Endothelial cell of umbilical vein (primary cell): ENCODE results near the gene THBS4. TPM values are rescaled to one million over a fixed set of nuclear protein-coding genes. Genes with fewer than 3 reads are reported as not detected.

Source experiments
- BruUV-seq: library from RNA; stranded (reverse); fragments of 400-500 nt; replicated peaks from 2 replicates; lab custom pipeline; 2021; lab: Mats Ljungman, UMichigan
- CTCF ChIA-PET: fragments of 300-600, 350-600 bp; sonication (Branson Sonifier 250); formaldehyde crosslinking; loops from one replicate; lab custom pipeline; 2021; ENCODE audit warnings: antibody characterized with exemption, inconsistent platforms; lab: Charles Lee
- POLR2A ChIA-PET: fragments of 300-600, 350-600 bp; sonication (Branson Sonifier 250); formaldehyde crosslinking; loops from one replicate; lab custom pipeline; 2021; ENCODE audit warnings: antibody characterized with exemption, inconsistent platforms; lab: Charles Lee
- DNase-seq: peaks from one replicate; pipeline ENCODE4 v3.0.0-alpha.2; 2011; ENCODE audit warnings: low read depth, low spot score
- FAIRE-seq: peaks from 2 replicates; lab custom pipeline; 2011; peaks lifted over from hg19 to GRCh38; lab: Jason Lieb, UNC
- H2AFZ ChIP-seq: 2 replicates; pipeline ENCODE4 v1.6.0; 2012; ENCODE audit warnings: low read depth, low read length, control low read depth, inconsistent platforms
- H3K27ac ChIP-seq: 2 replicates; pipeline ENCODE4 v1.5.1; 2011; ENCODE audit warnings: low read depth, mild to moderate bottlenecking, control low read depth, low read length, moderate library complexity; ENCODE audit not compliant: insufficient read depth
- H3K27me3 ChIP-seq, 2 experiments: 2 replicates each; pipeline versions ENCODE4 v1.6.0 to v1.6.1; 2011; ENCODE audit warnings: low read length in 2 of 2, mixed read lengths in 1 of 2; ENCODE audit not compliant: control insufficient read depth in 2 of 2, insufficient read depth in 2 of 2
- H3K36me3 ChIP-seq, 2 experiments: 2 replicates in 1 of 2; 3 replicates in 1 of 2; pipeline ENCODE4 v1.5.1; 2011; ENCODE audit warnings: low read length in 2 of 2, mild to moderate bottlenecking in 1 of 2, moderate library complexity in 1 of 2; ENCODE audit not compliant: control insufficient read depth in 2 of 2, insufficient read depth in 2 of 2; ENCODE audit errors: extremely low read depth in 1 of 2
- H3K4me1 ChIP-seq: 3 replicates; pipeline ENCODE4 v1.5.1; 2011; ENCODE audit warnings: mild to moderate bottlenecking, low read length; ENCODE audit not compliant: control insufficient read depth, insufficient read depth; ENCODE audit errors: extremely low read depth
- H3K4me2 ChIP-seq: 2 replicates; pipeline ENCODE4 v1.6.1; 2011; ENCODE audit warnings: low read length, control low read depth, mixed read lengths; ENCODE audit not compliant: insufficient read depth
- H3K4me3 ChIP-seq, 3 experiments: fragments of 200-600 bp in 1 of 3; sonication (generic), shearing (Covaris generic) in 1 of 3; replicated peaks in 1 of 3; 2 replicates each; pipeline ENCODE4 v1.5.1; 2011 to 2016; ENCODE audit warnings: control low read depth in 3 of 3, low read length in 3 of 3, mild to moderate bottlenecking in 2 of 3, inconsistent platforms in 1 of 3, low read depth in 1 of 3, moderate library complexity in 1 of 3; ENCODE audit not compliant: insufficient read depth in 1 of 3
- H3K79me2 ChIP-seq: 2 replicates; pipeline ENCODE4 v1.6.0; 2012; ENCODE audit warnings: low read length, inconsistent platforms; ENCODE audit not compliant: control insufficient read depth, insufficient read depth
- H3K9ac ChIP-seq: replicated peaks from 2 replicates; pipeline ENCODE3; 2011; ENCODE audit warnings: low read length, control low read depth; ENCODE audit not compliant: insufficient read depth; ENCODE audit errors: extremely low read depth
- H3K9me1 ChIP-seq: replicated peaks from 3 replicates; pipeline ENCODE4 v1.6.0; 2011; ENCODE audit warnings: mild to moderate bottlenecking, low read length; ENCODE audit not compliant: control insufficient read depth, insufficient read depth; ENCODE audit errors: extremely low read depth
- H3K9me3 ChIP-seq: replicated peaks from 2 replicates; pipeline ENCODE4 v1.5.1; 2012; ENCODE audit warnings: low read length, inconsistent platforms; ENCODE audit not compliant: control insufficient read depth, insufficient read depth
- H4K20me1 ChIP-seq: replicated peaks from 2 replicates; pipeline ENCODE3; 2011; ENCODE audit warnings: mild to moderate bottlenecking, low read length; ENCODE audit not compliant: control insufficient read depth, insufficient read depth; ENCODE audit errors: extremely low read depth
- EZH2 ChIP-seq: IDR thresholded peaks from 2 replicates; pipeline ENCODE4 v1.6.1; 2012; ENCODE audit warnings: borderline replicate concordance, low read depth, mild to moderate bottlenecking, moderate library complexity, low read length, inconsistent platforms; ENCODE audit not compliant: severe bottlenecking
- FOS ChIP-seq: IDR thresholded peaks from 2 replicates; pipeline ENCODE4 v1.6.1; 2011; ENCODE audit warnings: mild to moderate bottlenecking, low read length, moderate library complexity, borderline replicate concordance; ENCODE audit not compliant: insufficient read depth
- GATA2 ChIP-seq: IDR thresholded peaks from 2 replicates; pipeline ENCODE4 v1.7.0; 2011; ENCODE audit warnings: low read depth, mild to moderate bottlenecking, moderate library complexity, mixed read lengths, low read length; ENCODE audit not compliant: insufficient read length, insufficient read depth
- JUN ChIP-seq: IDR thresholded peaks from 2 replicates; pipeline ENCODE4 v1.6.1; 2011; ENCODE audit warnings: borderline replicate concordance, low read depth; ENCODE audit not compliant: insufficient read length, insufficient read depth
- MAX ChIP-seq: IDR thresholded peaks from 2 replicates; pipeline ENCODE4 v1.6.1; 2011; ENCODE audit not compliant: insufficient read depth, insufficient read length
- MYC ChIP-seq: IDR thresholded peaks from one replicate; pipeline ENCODE4 v1.6.1; 2011; ENCODE audit warnings: mild to moderate bottlenecking, low read depth, low read length
- POLR2A ChIP-seq: IDR thresholded peaks from 2 replicates; pipeline ENCODE4 v1.6.1; 2012; ENCODE audit warnings: low read depth, mild to moderate bottlenecking, control low read depth, low read length
- POLR2AphosphoS5 ChIP-seq: IDR thresholded peaks from 2 replicates; pipeline ENCODE4 v1.6.1; 2012; ENCODE audit warnings: low read depth, mild to moderate bottlenecking, control low read depth, low read length, moderate library complexity; ENCODE audit not compliant: insufficient read depth
- dilution Hi-C: fragments of 300-500 bp; cut with MboI; formaldehyde crosslinking; loops from one replicate; pipeline ENCODE4 v1.15.0; 2019; ENCODE audit warnings: low sequenced_read_pairs; ENCODE audit not compliant: extremely low pct_ligation_motif_present
- intact Hi-C: fragments of 100-400 bp; cut with micrococcal nuclease; formaldehyde crosslinking; loops from one replicate; pipeline ENCODE4 v1.10.0; 2022
- polyA plus RNA-seq, 4 experiments: library from polyadenylated mRNA; depleted of rRNA in 3 of 4; stranded (reverse) in 3 of 4; unstranded in 1 of 4; fragments of >200 nt; gene quantifications; 2 replicates each; pipeline versions ENCODE4 v1.2.1 to v1.2.3, GENCODE V29; 2011 to 2012; ENCODE audit warnings: missing spikeins in 1 of 4
- total RNA-seq: library from RNA; stranded (reverse); gene quantifications from 2 replicates; pipeline ENCODE4 v1.2.3, GENCODE V29; 2021
- TF ChIP-seq, protein P1 (sequence below), 2 donors: IDR thresholded peaks; 1 replicate in 1 of 2; 2 replicates in 1 of 2; pipeline ENCODE4 v1.5.1; 2011; ENCODE audit warnings: low read length in 2 of 2, mild to moderate bottlenecking in 2 of 2, moderate library complexity in 2 of 2, control low read depth in 1 of 2, inconsistent platforms in 1 of 2, low read depth in 1 of 2; ENCODE audit not compliant: insufficient read depth in 1 of 2; ENCODE audit errors: extremely low read depth in 1 of 2

Gene THBS4
- total and polyA plus RNA-seq, 2 donors (not counting 3 experiments of a cell fraction or from before 2014, with no cell fraction given): not detected

GRCh38 chr5:80114860-80115259 lies 79.7 kb downstream of the THBS4 start:
- Histone ChIP-seq H3K4me2 (no peak overlapping the region), H3K27ac (no peak overlapping the region), H4K20me1 (no peaks in the 10 kb centered on the region), H3K79me2 (no peaks in the 10 kb centered on the region), H2AFZ (no peak overlapping the region), H3K36me3 (no peaks in the 10 kb centered on the region), H3K9ac (no peak overlapping the region), H3K27me3 (no peaks in the 10 kb centered on the region), H3K4me3 (no peak overlapping the region), H3K9me3 (no peaks in the 10 kb centered on the region), H3K4me1 (no peaks in the 10 kb centered on the region), H3K9me1 (no peaks in the 10 kb centered on the region)
- FAIRE-seq (no peak), DNase-seq (no peak)
- ChIA-PET POLR2A (no interaction called here), CTCF (no interaction called here)
- TF ChIP-seq, protein P1, sequence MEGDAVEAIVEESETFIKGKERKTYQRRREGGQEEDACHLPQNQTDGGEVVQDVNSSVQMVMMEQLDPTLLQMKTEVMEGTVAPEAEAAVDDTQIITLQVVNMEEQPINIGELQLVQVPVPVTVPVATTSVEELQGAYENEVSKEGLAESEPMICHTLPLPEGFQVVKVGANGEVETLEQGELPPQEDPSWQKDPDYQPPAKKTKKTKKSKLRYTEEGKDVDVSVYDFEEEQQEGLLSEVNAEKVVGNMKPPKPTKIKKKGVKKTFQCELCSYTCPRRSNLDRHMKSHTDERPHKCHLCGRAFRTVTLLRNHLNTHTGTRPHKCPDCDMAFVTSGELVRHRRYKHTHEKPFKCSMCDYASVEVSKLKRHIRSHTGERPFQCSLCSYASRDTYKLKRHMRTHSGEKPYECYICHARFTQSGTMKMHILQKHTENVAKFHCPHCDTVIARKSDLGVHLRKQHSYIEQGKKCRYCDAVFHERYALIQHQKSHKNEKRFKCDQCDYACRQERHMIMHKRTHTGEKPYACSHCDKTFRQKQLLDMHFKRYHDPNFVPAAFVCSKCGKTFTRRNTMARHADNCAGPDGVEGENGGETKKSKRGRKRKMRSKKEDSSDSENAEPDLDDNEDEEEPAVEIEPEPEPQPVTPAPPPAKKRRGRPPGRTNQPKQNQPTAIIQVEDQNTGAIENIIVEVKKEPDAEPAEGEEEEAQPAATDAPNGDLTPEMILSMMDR (IDR thresholded peaks at IDR 0.05; ENCODE audit: extremely low read depth in 1 of 2, insufficient read depth in 1 of 2, low read depth in 1 of 2, low read length in 2 of 2): no peak
- TF ChIP-seq POLR2AphosphoS5 (no peak), FOS (no peak), JUN (no peak), MAX (no peak), EZH2 (no peak), GATA2 (no peak), POLR2A (no peak), MYC (no peak)
- BruUV-seq: no TSS peak
- intact Hi-C loops: no loop called here
- dilution Hi-C loops: no loop called here
